HG03432 (cell line): ENCODE data around the gene PSMD3.
"Not testable (repeated sequence)": the region's sequence is repeated elsewhere in the genome, so short reads cannot be mapped to it uniquely, and the experiment has no call there.

Source experiments
- ATAC-seq: cut with Tn5 transposase; IDR thresholded peaks from one replicate; pipeline ENCODE4 v1.9.1; 2021; ENCODE audit warnings: mild to moderate bottlenecking, moderate library complexity; ENCODE audit not compliant: unreplicated experiment

PSMD3 gene

GRCh38 chr17:39995438-39995837 lies 14.8 kb downstream of the PSMD3 start:
- no peak for ATAC-seq

- ATAC-seq, result no peak
Measured at GRCh38 chr17:39996162-39996561, 15.6 kb downstream of the PSMD3 start.

- ATAC-seq, result no peak
Measured at GRCh38 chr17:39996800-39997199, 16.2 kb downstream of the PSMD3 start.

- no peak for ATAC-seq
Measured at GRCh38 chr17:39997543-39997942, 16.9 kb downstream of the PSMD3 start.

GRCh38 chr17:39999067-39999466 lies 18.5 kb downstream of the PSMD3 start:
- no peak for ATAC-seq

GRCh38 chr17:40000161-40000560 lies 19.6 kb downstream of the PSMD3 start:
- ATAC-seq, result no peak

- ATAC-seq, result not testable (repeated sequence)
Measured at GRCh38 chr17:40001335-40001734, 20.7 kb downstream of the PSMD3 start.

- no peak for ATAC-seq
Measured at GRCh38 chr17:40004072-40004471, 23.5 kb downstream of the PSMD3 start.

- no peak for ATAC-seq
Measured at GRCh38 chr17:40004712-40005111, 24.1 kb downstream of the PSMD3 start.

GRCh38 chr17:40005520-40005919 lies 24.9 kb downstream of the PSMD3 start:
- ATAC-seq, result no peak

GRCh38 chr17:40010946-40011500 lies 30.4 kb downstream of the PSMD3 start:
- not testable (repeated sequence) for ATAC-seq

GRCh38 chr17:40012017-40012647 lies 31.5 kb downstream of the PSMD3 start:
- ATAC-seq, result not testable (repeated sequence)

GRCh38 chr17:40014375-40014980 lies 33.9 kb downstream of the PSMD3 start:
- ATAC-seq, result no peak

- ATAC-seq, result no peak
Measured at GRCh38 chr17:40015005-40015997, 34.7 kb downstream of the PSMD3 start, which contains the start of gene CSF3. TSS of gene CSF3 (plus strand) at chr17:40015440. CDS start at chr17:40015475, 35 bp downstream.

- no peak for ATAC-seq
Measured at GRCh38 chr17:40015998-40016985, 35.7 kb downstream of the PSMD3 start.

- no peak for ATAC-seq
Measured at GRCh38 chr17:40017422-40018080, 36.9 kb downstream of the PSMD3 start.

GRCh38 chr17:40018211-40019121 lies 37.9 kb downstream of the PSMD3 start:
- no peak for ATAC-seq
